Thyroid gland (tissue), 4 donors: Measurements from ENCODE around the gene FAT2. TPM values are rescaled to one million over a fixed set of nuclear protein-coding genes. Genes with fewer than 3 reads are reported as not detected.

Source experiments
- DNase-seq, 2 donors: peaks; one replicate each; pipeline ENCODE4 v3.0.0-alpha.2; 2019
- H3K27ac ChIP-seq, 3 donors: fragments of 200-600 bp; sonication (generic); 1 replicate in 2 of 3; 2 replicates in 1 of 3; pipeline ENCODE4 v1.5.1; 2016 to 2019; ENCODE audit warnings: mild to moderate bottlenecking in 1 of 3, moderate library complexity in 1 of 3
- H3K27me3 ChIP-seq: fragments of 200-600 bp; sonication (generic); one replicate; pipeline ENCODE4 v1.5.1; 2019
- H3K36me3 ChIP-seq, 2 donors: fragments of 200-600 bp; sonication (generic); one replicate each; pipeline ENCODE4 v1.5.1; 2016 to 2019
- H3K4me1 ChIP-seq, 2 donors: fragments of 200-600 bp; sonication (generic); one replicate each; pipeline ENCODE4 v1.5.1; 2017 to 2019
- H3K4me3 ChIP-seq, 3 donors: fragments of 200-600 bp; sonication (generic); replicated peaks in 1 of 3; 1 replicate in 2 of 3; 2 replicates in 1 of 3; pipeline ENCODE4 v1.5.1; 2016; ENCODE audit warnings: mild to moderate bottlenecking in 1 of 3
- H3K9me3 ChIP-seq: fragments of 200-600 bp; sonication (generic); one replicate; pipeline ENCODE4 v1.5.1; 2017
- CTCF ChIP-seq, 6 experiments: fragments of 200-600 bp in 3 of 6; fragments of 450-650 bp in 3 of 6; sonication (generic) in 3 of 6; IDR thresholded peaks; one replicate each; pipeline ENCODE4 v1.5.1; 2016 to 2019; ENCODE audit warnings: antibody characterized with exemption in 6 of 6, mild to moderate bottlenecking in 2 of 6, inconsistent platforms in 1 of 6, moderate library complexity in 1 of 6
- POLR2A ChIP-seq, 2 donors: fragments of 450-650 bp; IDR thresholded peaks; one replicate each; pipeline ENCODE4 v1.6.1; 2017; ENCODE audit warnings: antibody characterized with exemption in 2 of 2, mild to moderate bottlenecking in 2 of 2, moderate library complexity in 1 of 2
- WGBS, 2 donors: methylation state at CpG; one replicate each; pipeline ENCODE4 v1.1.5; 2017; 5-methylcytosine and 5-hydroxymethylcytosine counted together
- intact Hi-C: fragments of 100-400 bp; cut with DNase I; formaldehyde crosslinking; loops from one replicate; pipeline ENCODE4 v1.15.1; 2023
- total RNA-seq, 4 donors: library from RNA; depleted of rRNA; stranded (reverse); fragments of >200 nt; gene quantifications; one replicate each; pipeline ENCODE4 v1.2.3, GENCODE V29; 2016

Gene FAT2
- total RNA-seq, 4 donors from 2014 or later = 0.11 to 0.54 (median 0.13) TPM; not detected in 1

DNA sequence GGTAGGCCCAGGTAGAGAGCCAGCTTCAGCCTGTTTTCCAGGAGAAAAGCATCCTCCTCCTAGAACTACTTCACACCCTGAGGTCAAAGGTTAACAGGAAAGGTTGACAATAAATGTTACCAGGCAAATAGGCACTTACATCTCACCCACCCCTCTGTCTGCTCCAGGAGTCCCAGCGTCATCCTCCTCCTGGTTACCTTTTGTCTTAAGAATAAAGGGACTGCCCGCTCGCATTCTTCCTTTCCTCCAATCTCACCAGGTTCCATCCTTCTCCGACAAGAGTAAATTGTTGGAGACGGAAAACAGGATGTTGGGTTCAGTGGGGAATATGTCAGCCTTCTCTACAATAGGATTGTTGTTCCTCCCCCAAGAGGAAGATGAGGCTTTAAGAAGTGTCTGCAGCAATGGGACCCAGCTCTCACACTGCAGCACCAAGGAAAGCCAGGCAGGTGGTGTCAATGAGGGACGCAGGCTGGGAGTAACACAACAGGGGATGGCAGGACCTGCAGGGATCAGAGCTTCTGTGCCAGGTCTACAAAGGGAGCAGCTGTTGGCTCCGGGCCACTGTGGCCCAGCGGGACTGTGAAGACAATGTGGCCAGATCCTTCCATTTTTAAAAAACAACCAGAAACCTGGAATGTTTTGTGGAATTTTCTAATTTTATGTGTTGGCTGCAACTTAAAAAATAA lies 29.0 kb downstream of the FAT2 start:
- Histone ChIP-seq H3K4me1 (no peaks in the 10 kb centered on the region), H3K4me3 (no peak overlapping the region), H3K27ac (no peak overlapping the region), H3K36me3 (no peaks in the 10 kb centered on the region), H3K9me3 (no peaks in the 10 kb centered on the region), H3K27me3 (no peaks in the 10 kb centered on the region)
- DNase-seq = no peak
- WGBS, 2 donors = 79 to 82% methylated on average over 8 of the region's 8 CpGs
- intact Hi-C loops = no loop called here
- no peak for TF ChIP-seq POLR2A (IDR thresholded peaks at IDR 0.05)

DNA sequence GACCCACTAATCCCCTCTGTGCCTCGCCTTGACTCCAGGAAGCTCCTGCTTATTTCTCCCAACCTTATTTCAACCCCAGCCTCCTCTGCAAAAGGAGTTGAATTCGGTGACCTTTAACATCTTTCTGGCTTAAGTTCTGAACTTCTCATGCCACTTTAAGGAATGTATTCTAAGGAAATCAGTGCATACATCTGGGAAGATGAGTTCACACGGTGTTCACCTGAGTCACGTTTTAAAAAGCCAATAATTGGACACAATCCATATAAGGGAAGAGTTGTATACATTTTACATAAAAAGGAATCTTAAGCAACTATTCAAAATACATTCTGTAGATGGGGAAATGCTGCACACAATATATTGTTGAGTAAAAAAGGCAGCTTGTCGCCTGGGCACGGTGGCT lies 33.2 kb downstream of the FAT2 start:
- TF ChIP-seq CTCF (IDR thresholded peaks at IDR 0.05) (no peak), POLR2A (IDR thresholded peaks at IDR 0.05) (no peak)
- Histone ChIP-seq H3K27me3 (no peaks in the 10 kb centered on the region), H3K4me1 (no peaks in the 10 kb centered on the region), H3K36me3 (no peaks in the 10 kb centered on the region), H3K4me3 (no peak overlapping the region), H3K27ac (no peak overlapping the region), H3K9me3 (no peaks in the 10 kb centered on the region)
- WGBS, 2 donors = 85 to 87% methylated on average over 6 of the region's 6 CpGs
- DNase-seq = no peak
- intact Hi-C loops = no loop called here

DNA sequence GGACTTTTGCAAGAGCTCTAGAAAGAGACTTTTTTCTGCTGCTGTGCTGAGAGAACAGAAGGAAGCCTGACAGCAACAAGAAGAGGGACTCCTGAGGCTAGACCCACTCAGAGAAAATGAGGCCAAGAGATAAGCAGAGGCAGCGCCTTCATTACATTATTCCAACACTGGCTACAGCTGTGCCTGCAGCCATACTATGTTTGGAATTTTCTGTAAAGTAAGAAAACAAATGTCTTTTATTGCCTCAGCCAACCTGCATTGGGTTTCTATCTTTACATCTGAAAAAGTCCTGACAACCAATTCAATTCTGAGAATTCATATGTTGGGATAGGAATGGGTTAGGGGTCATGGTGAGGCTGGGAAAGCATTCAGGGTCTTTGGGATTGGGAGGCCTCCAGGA lies 33.7 kb downstream of the FAT2 start:
- no peaks in the 10 kb centered on the region for H3K4me1 ChIP-seq
- TF ChIP-seq CTCF (IDR thresholded peaks at IDR 0.05) (no peak), POLR2A (IDR thresholded peaks at IDR 0.05) (no peak)
- no peak overlapping the region for H3K4me3 ChIP-seq
- no peak for DNase-seq
- intact Hi-C loops = no loop called here
- H3K9me3 ChIP-seq = no peaks in the 10 kb centered on the region
- no peak overlapping the region for H3K27ac ChIP-seq
- H3K36me3 ChIP-seq = no peaks in the 10 kb centered on the region
- WGBS, 2 donors = 91 to 93% methylated on average over 1 of the region's 1 CpG
- no peaks in the 10 kb centered on the region for H3K27me3 ChIP-seq

DNA sequence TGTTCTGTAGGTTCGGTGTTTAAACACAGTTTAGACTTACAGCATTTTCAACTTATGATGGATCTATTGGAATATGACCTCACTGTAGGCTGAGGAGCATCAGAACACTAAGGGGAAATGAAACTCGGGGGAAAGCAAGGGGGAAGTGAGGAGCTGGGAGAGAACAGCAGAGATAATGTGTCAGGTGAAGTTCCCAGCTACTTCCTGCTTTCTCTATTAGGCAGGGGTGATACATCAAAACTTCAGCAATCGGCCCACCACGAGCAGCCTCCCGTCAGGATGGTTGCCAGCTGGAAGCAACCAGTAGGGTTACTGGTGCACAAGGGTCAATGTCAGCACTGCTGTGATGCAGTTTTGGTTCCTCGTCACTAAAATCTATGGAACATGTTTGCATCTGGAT lies 34.3 kb downstream of the FAT2 start:
- H3K9me3 ChIP-seq = no peaks in the 10 kb centered on the region
- H3K27me3 ChIP-seq = no peaks in the 10 kb centered on the region
- intact Hi-C loops = no loop called here
- H3K4me1 ChIP-seq = no peaks in the 10 kb centered on the region
- H3K36me3 ChIP-seq = no peaks in the 10 kb centered on the region
- no peak overlapping the region for H3K4me3 ChIP-seq
- 74 to 75% methylated on average over 6 of the region's 6 CpGs for WGBS, 2 donors
- no peak for DNase-seq
- H3K27ac ChIP-seq = no peak overlapping the region
- no peak for TF ChIP-seq CTCF (IDR thresholded peaks at IDR 0.05)
- TF ChIP-seq POLR2A (IDR thresholded peaks at IDR 0.05) = no peak

DNA sequence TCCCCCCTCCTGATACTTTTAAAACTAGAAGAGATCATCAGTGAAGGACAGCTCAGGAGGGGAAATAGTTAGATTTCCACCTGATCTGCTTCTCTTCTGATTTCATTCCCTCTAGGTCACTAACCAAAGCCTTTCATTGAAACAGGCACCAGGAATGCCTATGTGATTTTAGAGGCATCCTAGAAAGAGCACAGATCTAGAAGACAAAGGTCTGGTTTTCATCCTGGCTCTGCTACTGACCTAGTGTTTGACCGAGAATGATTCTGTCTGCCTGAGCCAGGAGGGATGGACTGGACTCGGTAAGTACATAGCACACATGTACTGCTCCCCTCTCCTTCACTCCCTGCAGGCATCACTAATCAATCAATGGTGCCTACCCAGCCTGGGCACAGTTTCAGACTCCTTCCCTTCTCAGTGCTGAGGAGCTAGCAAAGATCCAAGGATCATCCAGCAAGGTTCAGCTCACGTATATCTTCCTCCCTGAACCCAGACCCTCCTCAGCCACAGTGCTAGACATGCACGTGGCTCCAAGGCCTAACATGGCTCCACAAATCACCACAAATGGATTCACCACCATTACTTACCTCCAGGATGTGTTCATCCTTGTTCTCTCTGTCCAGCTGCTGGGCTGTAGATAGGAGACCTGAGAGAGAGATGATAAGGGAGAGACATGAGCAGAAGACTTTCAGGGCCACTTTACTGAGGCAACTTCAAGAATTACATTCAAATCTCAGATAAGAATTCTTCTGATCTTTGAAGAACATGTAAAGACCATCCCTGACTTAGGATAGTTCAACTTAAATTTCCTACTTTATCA lies 35.2 kb downstream of the FAT2 start:
- intact Hi-C loops = no loop called here
- no peaks in the 10 kb centered on the region for H3K27me3 ChIP-seq
- H3K36me3 ChIP-seq = no peaks in the 10 kb centered on the region
- H3K9me3 ChIP-seq = no peaks in the 10 kb centered on the region
- no peak for DNase-seq
- no peak overlapping the region for H3K27ac ChIP-seq
- WGBS, 2 donors = 85 to 89% methylated on average over 4 of the region's 4 CpGs
- no peak overlapping the region for H3K4me3 ChIP-seq
- TF ChIP-seq CTCF (IDR thresholded peaks at IDR 0.05) (no peak), POLR2A (IDR thresholded peaks at IDR 0.05) (no peak)
- no peaks in the 10 kb centered on the region for H3K4me1 ChIP-seq
